KMS-11 (cell line): Measurements from ENCODE around the gene GAS1.

Experiments
- H2AFZ ChIP-seq: fragments of 200-600 bp; sonication (generic); 2 replicates; pipeline ENCODE4 v1.6.1; 2016; ENCODE audit warnings: antibody characterized with exemption, mixed run types, low read depth
- H3K27ac ChIP-seq: fragments of 200-600 bp; sonication (generic); 2 replicates; pipeline ENCODE4 v1.6.1; 2016; ENCODE audit warnings: mild to moderate bottlenecking, mixed run types
- H3K27me3 ChIP-seq: fragments of 200-600 bp; sonication (generic); 2 replicates; pipeline ENCODE4 v1.6.1; 2017; ENCODE audit warnings: mild to moderate bottlenecking, low read depth, mixed run types, moderate library complexity; ENCODE audit not compliant: insufficient read depth
- H3K36me3 ChIP-seq: fragments of 200-600 bp; sonication (generic); 2 replicates; pipeline ENCODE4 v1.6.1; 2017; ENCODE audit warnings: mild to moderate bottlenecking, mixed run types; ENCODE audit not compliant: insufficient read depth
- H3K4me1 ChIP-seq: fragments of 200-600 bp; sonication (generic); 2 replicates; pipeline ENCODE4 v1.6.1; 2016; ENCODE audit warnings: mild to moderate bottlenecking, low read depth, mixed run types; ENCODE audit not compliant: poor library complexity, severe bottlenecking
- H3K4me2 ChIP-seq: fragments of 200-600 bp; sonication (generic); 2 replicates; pipeline ENCODE4 v1.7.0; 2016; ENCODE audit warnings: mild to moderate bottlenecking, mixed run types
- H3K4me3 ChIP-seq: fragments of 200-600 bp; sonication (generic); IDR thresholded peaks from 2 replicates; pipeline ENCODE4 v1.6.1; 2017; ENCODE audit warnings: low read depth, low read length, mixed read lengths; ENCODE audit not compliant: insufficient read depth
- H3K79me2 ChIP-seq: fragments of 200-600 bp; sonication (generic); 2 replicates; pipeline ENCODE4 v1.6.1; 2016; ENCODE audit warnings: low read depth, mixed run types; ENCODE audit not compliant: insufficient read depth
- H3K9ac ChIP-seq: fragments of 200-600 bp; sonication (generic); 2 replicates; pipeline ENCODE4 v1.6.1; 2016; ENCODE audit warnings: mild to moderate bottlenecking, mixed run types
- H4K20me1 ChIP-seq: fragments of 200-600 bp; sonication (generic); 2 replicates; pipeline ENCODE4 v1.6.1; 2016; ENCODE audit warnings: mild to moderate bottlenecking, mixed run types; ENCODE audit not compliant: insufficient read depth
- CTCF ChIP-seq: fragments of 200-600 bp; sonication (generic); conservative IDR thresholded peaks from 2 replicates; pipeline ENCODE4 v1.6.1; 2017; ENCODE audit warnings: low read depth, mild to moderate bottlenecking, antibody characterized with exemption, low read length, moderate library complexity, mixed read lengths

GAS1 gene

GRCh38 chr9:86939891-86940290 lies 7.4 kb downstream of the GAS1 start:
- Histone ChIP-seq H3K79me2 (no peaks in the 10 kb centered on the region), H3K9ac (no peak overlapping the region), H4K20me1 (no peaks in the 10 kb centered on the region), H3K4me1 (peaks cover 9% of the 10 kb centered on the region), H3K4me3 (no peak overlapping the region), H3K4me2 (no peak overlapping the region), H2AFZ (no peak overlapping the region), H3K27me3 (no peaks in the 10 kb centered on the region), H3K27ac (no peak overlapping the region), H3K36me3 (no peaks in the 10 kb centered on the region)
- no peak for TF ChIP-seq CTCF

GRCh38 chr9:86939321-86939720 lies 8.0 kb downstream of the GAS1 start:
- Histone ChIP-seq H2AFZ (no peak overlapping the region), H3K4me1 (peaks cover 3% of the 10 kb centered on the region), H3K4me3 (no peak overlapping the region), H3K27ac (no peak overlapping the region), H3K4me2 (no peak overlapping the region), H3K9ac (no peak overlapping the region), H3K36me3 (no peaks in the 10 kb centered on the region), H3K79me2 (no peaks in the 10 kb centered on the region), H4K20me1 (no peaks in the 10 kb centered on the region), H3K27me3 (no peaks in the 10 kb centered on the region)
- no peak for TF ChIP-seq CTCF

- no peaks in the 10 kb centered on the region for H3K36me3 ChIP-seq
- H3K4me2 ChIP-seq: no peak overlapping the region
- H3K27ac ChIP-seq: no peak overlapping the region
- H2AFZ ChIP-seq: no peak overlapping the region
- H3K9ac ChIP-seq: no peak overlapping the region
- H3K4me1 ChIP-seq: no peaks in the 10 kb centered on the region
- H4K20me1 ChIP-seq: no peaks in the 10 kb centered on the region
- H3K79me2 ChIP-seq: no peaks in the 10 kb centered on the region
- TF ChIP-seq CTCF: no peak
- H3K27me3 ChIP-seq: no peaks in the 10 kb centered on the region
- H3K4me3 ChIP-seq: no peak overlapping the region
Measured at GRCh38 chr9:86938780-86939179, 8.5 kb downstream of the GAS1 start.

GRCh38 chr9:86926145-86926544 lies 21.2 kb downstream of the GAS1 start:
- no peak for TF ChIP-seq CTCF
- Histone ChIP-seq H3K4me2 (no peak overlapping the region), H3K9ac (no peak overlapping the region), H2AFZ (no peak overlapping the region), H3K4me3 (no peak overlapping the region), H4K20me1 (no peaks in the 10 kb centered on the region), H3K4me1 (no peaks in the 10 kb centered on the region), H3K79me2 (no peaks in the 10 kb centered on the region), H3K36me3 (no peaks in the 10 kb centered on the region), H3K27ac (no peak overlapping the region), H3K27me3 (no peaks in the 10 kb centered on the region)

- Histone ChIP-seq H3K36me3 (no peaks in the 10 kb centered on the region), H3K9ac (no peak overlapping the region), H4K20me1 (no peaks in the 10 kb centered on the region), H3K4me3 (no peak overlapping the region), H3K4me2 (no peak overlapping the region), H3K27ac (no peak overlapping the region), H3K4me1 (no peaks in the 10 kb centered on the region), H2AFZ (no peak overlapping the region), H3K27me3 (no peaks in the 10 kb centered on the region), H3K79me2 (no peaks in the 10 kb centered on the region)
- no peak for TF ChIP-seq CTCF
Measured at GRCh38 chr9:86925686-86926085, 21.6 kb downstream of the GAS1 start.
